Stimulated activated CD4-positive, alpha-beta T cell treated with anti-CD3 and anti-CD28 coated beads, Interleukin-4, amount 100 ng/mL, for 1 hour (primary cell): ENCODE data around the gene FADS1.

Experiments used
- DNase-seq: peaks from one replicate; pipeline ENCODE4 v3.0.0-alpha.2; 2020

The FADS1 gene

GRCh38 chr11:61844909-61845565 lies 28.2 kb upstream of the FADS1 start:
- no peak for DNase-seq

DNA sequence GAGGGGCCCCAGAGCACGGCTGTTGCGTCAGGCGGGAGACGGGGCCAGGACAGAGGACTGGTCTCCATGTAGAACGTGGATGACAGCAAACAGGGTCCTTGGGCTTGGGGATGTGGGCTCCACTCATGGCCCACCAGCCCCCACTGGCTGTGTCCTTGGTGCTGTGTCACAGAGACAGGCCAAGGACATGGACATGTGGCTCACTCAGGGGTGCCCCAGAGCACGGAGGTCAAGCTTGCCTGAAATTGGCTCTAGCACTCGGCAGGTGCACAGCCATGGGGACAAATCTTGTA lies 25.7 kb upstream of the FADS1 start:
- no peak for DNase-seq

DNA sequence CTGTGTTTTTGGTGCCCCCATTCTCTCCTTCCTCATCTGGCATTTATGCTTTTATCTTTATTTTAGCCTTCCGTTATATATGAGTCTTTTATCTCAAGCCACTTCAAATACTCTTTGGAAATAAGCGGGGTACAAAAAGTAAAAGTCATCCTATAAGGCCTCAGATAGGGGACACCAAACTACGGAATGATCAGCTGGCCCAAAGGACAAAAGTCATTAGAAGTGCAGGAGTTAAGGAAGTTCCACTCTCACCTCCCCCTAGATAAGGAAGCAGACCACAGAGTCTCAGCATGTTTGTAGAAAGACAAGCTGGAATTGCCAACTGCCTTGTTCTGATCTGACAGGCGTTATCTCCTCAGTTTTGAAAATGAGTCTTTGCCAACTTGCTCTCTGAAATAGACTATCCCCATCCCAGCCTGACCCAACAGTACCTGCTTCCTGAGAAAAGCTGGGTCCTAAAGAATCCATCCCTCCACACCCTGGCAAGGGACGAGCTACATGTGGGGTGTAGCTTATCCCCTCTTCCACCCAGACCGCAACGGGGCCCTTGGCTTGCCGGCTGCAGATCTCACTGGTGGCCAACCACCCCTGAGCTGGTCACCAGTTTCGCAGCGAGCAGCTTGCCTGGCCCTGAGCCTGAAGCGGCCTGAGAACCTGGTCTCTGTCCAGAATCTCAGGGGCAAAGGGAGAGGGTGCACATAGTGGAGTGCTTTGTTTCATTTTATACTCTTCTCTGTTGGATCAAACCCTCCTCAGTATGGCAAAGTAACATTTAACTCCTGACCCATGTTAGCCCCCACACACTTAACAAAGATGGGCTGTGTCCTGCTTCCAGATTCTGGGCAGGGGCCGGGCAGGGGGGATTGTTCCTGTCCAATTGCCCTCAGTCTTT lies 25.1 kb upstream of the FADS1 start:
- no peak for DNase-seq

DNA sequence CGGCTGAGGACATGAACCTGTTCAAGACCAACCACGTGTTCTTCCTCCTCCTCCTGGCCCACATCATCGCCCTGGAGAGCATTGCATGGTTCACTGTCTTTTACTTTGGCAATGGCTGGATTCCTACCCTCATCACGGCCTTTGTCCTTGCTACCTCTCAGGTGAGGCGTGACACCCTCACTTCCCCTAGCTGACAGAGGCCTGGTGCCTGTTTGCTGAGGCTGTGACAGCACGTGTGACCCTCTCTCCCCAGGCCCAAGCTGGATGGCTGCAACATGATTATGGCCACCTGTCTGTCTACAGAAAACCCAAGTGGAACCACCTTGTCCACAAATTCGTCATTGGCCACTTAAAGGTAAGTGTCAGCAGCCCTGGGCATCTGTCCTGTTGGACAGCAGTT lies 23.6 kb upstream of the FADS1 start:
- no peak for DNase-seq

DNA sequence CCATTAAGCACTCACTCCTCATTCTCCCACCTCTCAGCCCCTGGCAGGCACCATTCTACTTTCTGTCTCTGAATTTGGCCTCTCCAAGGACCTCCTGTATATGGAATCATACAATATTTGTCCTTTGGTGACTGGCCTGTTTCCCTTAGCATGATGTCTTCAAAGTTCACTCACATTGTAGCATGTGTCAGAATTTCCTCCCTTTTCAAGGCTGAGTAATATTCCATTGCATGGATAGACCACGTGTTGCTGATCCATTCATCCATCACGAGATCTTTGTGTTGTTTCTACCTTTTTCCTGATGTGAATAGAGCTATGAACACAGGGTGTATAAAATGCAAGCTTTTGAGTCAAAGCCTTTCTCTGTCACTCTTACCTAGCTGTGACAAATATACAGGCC lies 22.9 kb upstream of the FADS1 start:
- DNase-seq = no peak

- no peak for DNase-seq
Measured at GRCh38 chr11:61838921-61839320, 22.1 kb upstream of the FADS1 start.

GRCh38 chr11:61838501-61838900 lies 21.7 kb upstream of the FADS1 start:
- DNase-seq = no peak

DNA sequence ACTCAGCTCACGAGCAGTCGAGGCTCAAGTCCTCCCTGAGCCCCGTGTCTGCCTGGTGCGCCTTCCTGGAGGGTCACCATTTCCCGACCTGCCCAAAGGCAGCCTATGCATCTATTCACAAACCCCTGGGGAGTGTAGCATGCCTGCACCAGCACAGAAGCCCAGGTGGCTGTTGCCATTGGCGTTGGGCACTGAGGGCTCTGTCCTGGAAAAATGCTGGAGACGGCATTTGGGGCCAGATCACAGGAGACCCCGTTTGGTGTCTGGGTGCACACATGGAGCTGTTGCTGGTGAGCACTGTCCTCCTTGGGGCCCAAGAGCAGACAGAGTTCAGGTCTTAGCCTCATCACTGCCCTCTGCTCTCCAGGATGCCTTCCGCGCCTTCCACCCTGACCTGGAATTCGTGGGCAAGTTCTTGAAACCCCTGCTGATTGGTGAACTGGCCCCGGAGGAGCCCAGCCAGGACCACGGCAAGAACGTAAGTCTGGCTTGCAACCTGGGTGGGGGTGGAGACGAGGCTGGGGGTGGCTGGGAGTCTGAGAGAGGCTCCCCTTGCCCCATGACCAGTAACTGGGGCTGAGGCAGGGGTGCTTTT lies 20.7 kb upstream of the FADS1 start:
- DNase-seq = no peak

- no peak for DNase-seq
Measured at GRCh38 chr11:61836193-61836592, 19.4 kb upstream of the FADS1 start.

DNA sequence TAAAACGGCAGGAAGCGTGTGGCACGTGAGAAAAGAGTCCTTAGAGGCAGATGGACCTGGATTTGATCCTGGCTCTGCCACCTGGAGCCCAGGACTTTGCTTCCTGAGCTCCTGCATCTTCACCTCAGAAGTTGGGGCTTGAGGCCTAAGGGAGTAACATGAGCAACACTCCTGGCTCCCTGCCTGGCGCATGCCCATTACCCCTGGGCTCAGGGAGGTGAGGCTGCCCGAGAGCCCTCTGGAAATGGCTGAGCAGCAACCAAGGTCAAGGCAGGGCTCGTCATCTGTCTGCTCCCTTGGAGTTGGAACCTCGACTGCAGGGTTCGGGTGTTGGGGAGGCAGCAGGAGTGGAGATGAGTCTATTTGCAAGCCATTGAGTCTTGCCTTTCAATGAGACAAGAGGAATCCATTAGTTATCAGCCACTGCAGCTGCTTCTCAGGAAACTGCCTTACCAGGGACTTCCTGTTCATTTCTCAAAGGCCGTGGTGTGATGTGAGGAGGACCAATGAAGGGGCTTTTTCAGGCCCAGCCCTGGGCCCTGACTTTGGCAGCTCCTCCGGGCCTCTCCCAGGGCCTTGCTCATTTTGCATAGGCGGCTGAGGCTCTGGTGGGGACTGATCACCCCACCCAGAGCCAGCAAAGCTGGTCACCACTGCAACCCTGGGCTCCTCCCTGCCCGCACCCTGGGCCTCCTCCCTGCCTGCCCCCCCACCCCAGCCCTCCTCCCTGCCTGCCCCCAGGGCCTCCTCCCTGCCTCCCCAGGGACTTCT lies 17.7 kb upstream of the FADS1 start:
- peak; percentile 17 for DNase-seq

GRCh38 chr11:61833926-61834277 lies 17.1 kb upstream of the FADS1 start:
- no peak for DNase-seq

DNA sequence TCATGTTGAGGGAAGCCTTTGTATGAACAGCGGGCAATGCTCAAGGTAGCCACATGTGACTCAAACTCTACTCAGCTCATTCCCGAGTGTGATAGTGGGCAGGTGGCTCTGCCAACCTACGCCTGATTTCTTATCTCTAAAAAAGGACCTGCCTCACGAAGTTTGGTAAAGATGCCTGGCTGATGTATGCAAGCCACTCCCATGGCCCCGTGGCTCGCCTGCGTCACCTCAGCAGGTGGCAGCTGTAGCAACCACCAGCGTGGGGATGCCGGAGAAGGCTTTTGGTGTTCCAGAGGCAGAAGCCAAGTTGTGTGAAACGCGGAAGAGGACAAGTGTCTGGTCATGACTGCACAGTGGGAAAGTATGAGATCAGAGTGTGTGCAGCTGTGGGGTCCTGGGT lies 16.7 kb upstream of the FADS1 start:
- no peak for DNase-seq

DNA sequence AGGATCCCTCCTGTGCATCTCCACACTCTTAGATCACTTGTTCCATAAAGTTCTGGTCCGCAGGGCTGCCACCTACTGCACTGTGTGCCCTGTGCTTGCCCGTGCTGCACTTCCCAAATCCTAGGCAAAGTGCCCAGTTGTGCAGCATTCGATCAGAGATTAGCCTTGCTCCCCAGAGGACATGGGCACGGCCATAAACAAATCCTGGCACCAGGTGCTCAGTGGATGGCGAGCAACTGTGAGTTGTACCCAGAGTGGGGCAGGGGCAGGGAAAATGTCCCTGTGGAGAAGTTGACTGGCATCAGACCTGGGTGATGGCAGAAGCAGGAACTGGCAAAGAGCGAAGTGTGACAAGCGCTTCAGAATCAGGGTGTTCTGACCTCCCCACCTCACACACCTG lies 16.0 kb upstream of the FADS1 start:
- no peak for DNase-seq

DNA sequence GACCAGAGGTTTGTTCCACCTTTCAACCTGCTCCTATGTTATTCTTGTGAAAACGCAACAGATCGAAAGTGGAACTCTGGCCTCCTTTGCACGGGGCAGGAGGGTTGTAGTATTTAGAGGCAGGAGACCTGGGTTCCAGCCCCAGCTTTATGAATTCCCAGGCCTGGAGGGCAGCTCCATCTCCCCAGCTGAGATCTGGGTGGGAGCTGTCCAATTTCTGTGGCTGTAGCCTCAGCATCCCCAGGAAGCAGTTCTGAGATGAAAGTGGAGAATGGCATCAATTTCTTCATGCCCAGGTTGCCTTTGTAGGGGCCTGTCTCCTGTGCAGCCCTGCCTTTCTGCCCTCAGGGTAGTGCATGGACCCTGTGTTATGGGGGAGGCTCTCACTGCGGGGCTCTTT lies 15.4 kb upstream of the FADS1 start:
- no peak for DNase-seq

- DNase-seq = no peak
Measured at GRCh38 chr11:61830237-61831105, 13.7 kb upstream of the FADS1 start.

- no peak for DNase-seq
Measured at GRCh38 chr11:61829806-61830205, 13.0 kb upstream of the FADS1 start.

DNA sequence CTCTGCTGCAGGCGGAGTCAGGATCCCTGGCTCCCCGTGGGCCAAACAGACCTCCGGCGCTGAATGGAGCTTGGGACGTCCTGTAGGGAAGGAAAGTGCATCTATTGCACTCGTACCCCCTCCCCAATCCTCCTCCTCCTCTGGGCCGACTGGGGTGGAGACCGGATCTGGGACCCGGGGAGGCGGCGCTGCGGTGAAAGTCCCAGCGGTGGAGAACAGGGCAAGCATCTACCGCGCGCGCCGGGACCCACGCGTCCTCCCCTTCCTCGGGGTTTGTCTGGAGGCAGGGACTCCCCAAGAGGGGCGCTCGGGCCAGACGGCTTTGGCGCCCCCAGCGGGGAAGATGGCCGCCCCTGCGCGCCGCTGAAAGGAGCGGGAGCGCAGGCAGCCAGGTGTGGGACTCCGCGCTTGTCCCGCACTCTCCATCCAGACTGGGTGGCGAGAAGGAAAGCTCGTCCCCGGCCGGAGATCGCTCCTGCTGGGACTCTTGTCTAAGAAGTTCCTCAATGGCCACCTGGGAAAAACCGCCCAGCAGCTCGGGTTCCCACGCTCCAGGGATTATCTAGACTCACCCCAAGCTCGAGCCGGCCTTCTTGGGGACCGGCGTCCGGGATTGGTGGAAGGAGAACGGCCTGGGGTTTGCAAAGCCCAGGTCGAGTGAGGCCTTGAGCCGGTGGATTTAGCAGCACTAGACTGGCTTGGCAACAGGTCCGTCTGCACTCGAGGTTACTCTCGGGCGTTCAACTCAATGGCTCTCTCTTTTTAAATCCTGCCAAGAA lies 12.0 kb upstream of the FADS1 start:
- DNase-seq = peak; percentile 38

DNA sequence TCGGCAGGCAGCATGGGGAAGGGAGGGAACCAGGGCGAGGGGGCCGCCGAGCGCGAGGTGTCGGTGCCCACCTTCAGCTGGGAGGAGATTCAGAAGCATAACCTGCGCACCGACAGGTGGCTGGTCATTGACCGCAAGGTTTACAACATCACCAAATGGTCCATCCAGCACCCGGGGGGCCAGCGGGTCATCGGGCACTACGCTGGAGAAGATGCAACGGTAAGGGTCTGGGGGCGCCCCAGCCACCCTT lies 11.5 kb upstream of the FADS1 start:
- DNase-seq = no peak

DNA sequence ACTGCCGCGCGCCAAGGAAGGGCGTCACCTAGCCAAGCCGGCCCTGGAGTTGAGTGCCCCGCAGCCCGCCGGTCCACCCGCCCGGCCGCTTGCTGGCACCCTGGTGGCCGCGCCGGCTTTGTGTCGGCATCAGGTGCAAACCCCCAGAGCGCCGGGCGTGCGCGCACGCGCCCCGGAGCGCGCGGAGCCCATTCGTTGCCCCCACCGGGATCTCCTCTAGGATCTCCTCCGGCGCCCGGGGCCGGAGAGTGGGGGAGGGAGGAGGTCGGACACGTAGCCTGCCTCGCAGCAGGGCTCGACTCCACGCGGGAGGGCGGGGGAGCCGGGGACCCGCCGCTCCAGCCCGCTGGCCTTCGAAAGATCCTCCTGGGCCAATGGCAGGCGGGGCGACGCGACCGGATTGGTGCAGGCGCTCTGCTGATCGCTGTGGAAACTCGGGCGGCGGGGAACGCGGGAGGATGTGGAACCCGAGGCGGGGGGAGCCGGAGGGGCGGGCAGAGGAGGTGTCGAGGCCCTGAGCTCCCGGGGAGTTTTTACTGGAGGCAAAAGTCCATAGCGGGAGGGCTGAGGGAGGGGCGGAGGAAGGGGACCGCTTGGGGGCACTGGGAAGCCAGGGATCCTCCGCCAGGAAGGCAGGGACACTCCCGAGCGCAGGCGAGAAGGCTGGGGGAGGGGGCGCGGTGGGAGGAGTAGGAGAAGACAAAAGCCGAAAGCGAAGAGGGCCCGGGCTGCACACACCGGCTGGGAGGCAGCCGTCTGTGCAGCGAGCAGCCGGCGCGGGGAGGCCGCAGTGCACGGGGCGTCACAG lies 11.0 kb upstream of the FADS1 start, which contains the start of gene FADS2:
FADS2 (plus strand) TSS at position 730 of the 808 bp plus-strand sequence. CDS start 91 bp downstream, outside the sequence.
- DNase-seq = peak; percentile 67

GRCh38 chr11:61826930-61827570 lies 10.2 kb upstream of the FADS1 start:
- DNase-seq = no peak

- no peak for DNase-seq
Measured at GRCh38 chr11:61820174-61820573, 3.4 kb upstream of the FADS1 start.
